GM19372 (cell line): ENCODE results near the gene RFC3.

ENCODE experiments used
- ATAC-seq: cut with Tn5 transposase; IDR thresholded peaks from one replicate; pipeline ENCODE4 v1.9.1; 2021; ENCODE audit warnings: mild to moderate bottlenecking, low read depth, moderate library complexity; ENCODE audit not compliant: unreplicated experiment

RFC3 gene

DNA sequence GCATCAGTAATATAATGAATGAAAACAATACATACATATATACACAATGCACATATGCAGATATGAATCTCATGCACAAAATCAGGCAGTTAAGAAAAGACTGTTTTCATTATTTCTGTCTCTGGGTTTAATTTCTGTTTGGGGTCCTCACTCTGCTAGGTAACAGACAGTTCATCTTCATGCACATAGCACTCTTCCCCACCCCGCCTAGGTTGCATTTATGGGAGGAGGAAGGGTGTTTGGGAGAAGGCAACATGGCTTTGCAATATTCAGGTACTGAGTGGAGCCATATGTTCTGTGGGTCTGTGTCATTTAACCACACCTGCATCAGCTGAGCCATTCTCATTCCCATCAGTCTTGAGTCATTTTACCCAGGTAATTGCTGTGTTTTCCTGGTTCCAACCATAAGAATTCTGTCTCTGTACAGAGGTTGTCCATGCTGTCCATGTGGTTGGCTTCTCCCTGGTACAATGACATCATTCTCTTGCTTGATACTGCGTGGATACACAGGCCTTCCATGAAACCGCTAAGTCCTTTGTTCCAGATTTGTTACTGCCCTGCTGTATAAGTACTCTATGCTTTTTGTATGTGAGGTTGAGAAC is 45.3 kb downstream of the RFC3 start:
- ATAC-seq = no peak

GRCh38 chr13:33865945-33866344 is 48.0 kb downstream of the RFC3 start:
- ATAC-seq = peak; percentile 67

GRCh38 chr13:33867472-33867871 is 49.5 kb downstream of the RFC3 start:
- ATAC-seq = no peak

DNA sequence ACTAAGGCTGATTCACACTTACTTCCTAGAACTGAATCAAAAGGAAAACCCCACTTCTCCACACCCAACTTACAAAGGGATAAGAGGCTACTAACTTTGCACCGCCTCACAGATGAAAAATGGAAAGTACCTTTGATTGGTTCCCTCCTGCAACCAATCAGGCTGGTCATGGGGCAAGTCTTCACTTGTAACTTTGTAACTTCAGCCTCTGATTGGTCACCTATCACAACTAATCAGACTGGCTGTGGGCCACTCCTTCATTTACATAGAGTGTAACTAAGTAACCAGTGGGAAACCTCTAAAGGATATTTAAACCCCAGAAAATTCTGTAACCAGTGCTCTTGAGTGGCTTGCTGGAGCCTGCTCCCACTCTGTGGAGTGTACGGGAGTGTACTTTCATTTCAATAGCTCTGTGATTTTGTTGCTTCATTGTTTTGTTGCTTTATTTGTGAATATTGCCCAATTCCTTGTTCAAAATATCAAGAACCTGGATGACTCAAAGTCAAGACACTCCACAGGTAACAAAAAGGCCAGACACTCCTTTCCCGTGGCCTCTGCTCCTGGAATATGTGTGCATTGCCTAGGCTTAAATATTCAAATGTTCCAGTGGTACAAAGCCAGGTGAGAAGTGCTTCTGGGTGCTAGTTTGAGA is 50.5 kb downstream of the RFC3 start:
- ATAC-seq = no peak

DNA sequence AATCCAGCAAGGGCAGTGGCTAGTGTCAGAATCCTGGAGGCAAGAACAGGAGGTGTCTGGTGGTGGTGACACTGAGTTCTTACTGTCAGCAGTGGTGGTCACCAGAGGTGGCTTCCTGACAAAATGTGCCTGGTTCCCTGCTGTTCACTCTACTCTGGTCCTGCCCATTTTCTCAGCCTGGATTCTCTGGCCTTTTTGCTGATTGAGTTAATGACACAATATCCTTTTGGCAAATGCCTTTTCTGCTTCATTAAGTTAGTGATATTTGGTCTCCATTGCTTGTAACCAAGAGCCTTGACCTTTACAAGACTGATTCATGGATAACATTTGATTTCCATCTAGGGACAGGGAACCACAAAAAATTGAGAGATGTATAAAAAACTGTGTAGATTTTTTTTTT is 51.1 kb downstream of the RFC3 start:
- ATAC-seq = no peak

GRCh38 chr13:33870046-33870668 is 52.2 kb downstream of the RFC3 start:
- no peak for ATAC-seq

- no peak for ATAC-seq
Measured at GRCh38 chr13:33871207-33872004, 53.5 kb downstream of the RFC3 start.

DNA sequence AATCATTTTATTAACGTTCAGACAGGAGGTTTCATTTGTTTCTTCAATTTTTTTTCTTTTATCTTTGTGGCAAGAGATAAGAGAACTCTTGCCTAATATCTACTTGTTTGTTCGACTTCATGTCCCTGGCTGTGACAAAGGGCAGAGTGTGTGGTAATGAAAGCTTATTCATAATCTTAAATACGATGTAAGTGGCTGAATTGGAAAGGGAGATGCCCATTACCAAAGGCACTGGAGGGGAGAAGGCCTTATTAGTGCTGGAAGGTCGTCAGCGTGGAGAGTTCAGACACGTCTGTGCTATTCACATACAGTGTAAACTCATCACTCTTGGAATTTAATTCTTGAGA is 54.0 kb downstream of the RFC3 start:
- no peak for ATAC-seq

- no peak for ATAC-seq
Measured at GRCh38 chr13:33873251-33873908, 55.4 kb downstream of the RFC3 start.

DNA sequence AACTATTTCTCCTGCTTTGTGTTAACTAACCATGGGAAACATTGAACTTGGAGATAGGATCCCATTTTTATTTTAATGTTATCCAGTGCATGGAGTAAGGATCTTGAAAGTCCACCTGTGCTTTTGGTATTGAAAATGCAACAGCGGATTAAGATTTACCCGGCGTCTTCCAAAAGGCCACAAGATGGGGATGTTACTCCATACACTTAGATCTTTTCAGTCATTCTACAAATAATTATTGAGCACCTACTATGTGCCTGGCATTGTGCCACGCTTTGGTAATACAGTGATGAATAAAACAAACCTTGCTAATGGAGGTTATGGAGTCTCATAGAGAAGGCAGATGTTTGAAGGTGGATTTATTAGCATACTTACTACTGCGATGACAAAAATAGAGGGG is 56.9 kb downstream of the RFC3 start:
- ATAC-seq = no peak

- ATAC-seq = no peak
Measured at GRCh38 chr13:33875618-33876401, 57.9 kb downstream of the RFC3 start.

- no peak for ATAC-seq
Measured at GRCh38 chr13:33876716-33877394, 58.9 kb downstream of the RFC3 start.

- no peak for ATAC-seq
Measured at GRCh38 chr13:33879118-33879517, 61.2 kb downstream of the RFC3 start.

DNA sequence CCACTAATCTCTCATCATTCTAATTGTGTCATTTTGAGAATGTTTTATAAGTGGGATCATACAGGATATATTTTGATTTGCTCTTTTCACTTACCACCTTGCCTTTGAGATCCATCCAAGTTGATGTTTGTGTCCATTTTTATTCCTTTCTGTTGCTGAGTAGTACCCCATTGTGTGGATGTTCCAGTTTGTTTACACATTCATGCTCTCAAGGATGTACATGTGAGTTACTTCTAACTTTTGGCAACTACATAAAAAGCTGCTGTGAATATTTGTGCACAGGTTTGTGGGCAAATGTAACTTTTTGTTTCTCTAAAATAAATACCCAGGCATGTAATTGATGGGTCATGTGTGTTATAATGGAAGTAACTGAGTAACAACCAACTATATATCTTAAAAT is 64.9 kb downstream of the RFC3 start:
- no peak for ATAC-seq

- no peak for ATAC-seq
Measured at GRCh38 chr13:33884531-33885220, 66.7 kb downstream of the RFC3 start.
